ENCODE data around the gene ATP6V1B1.

- TF ChIP-seq SUZ12 (IDR thresholded peaks at IDR 0.05; ENCODE audit: extremely low read depth, insufficient read depth, insufficient read length) (no peak), YY1 (IDR thresholded peaks at IDR 0.05; ENCODE audit: insufficient read depth, insufficient read length) (no peak)
These were observed 57.5 kb downstream of the ATP6V1B1 start for GRCh38 chr2:70992945-70993853.
